ENCODE data around the gene PEAR1.
"Not testable (repeated sequence)": the region's sequence is repeated elsewhere in the genome, so short reads cannot be mapped to it uniquely, and the experiment has no call there.

Gene PEAR1

DNA sequence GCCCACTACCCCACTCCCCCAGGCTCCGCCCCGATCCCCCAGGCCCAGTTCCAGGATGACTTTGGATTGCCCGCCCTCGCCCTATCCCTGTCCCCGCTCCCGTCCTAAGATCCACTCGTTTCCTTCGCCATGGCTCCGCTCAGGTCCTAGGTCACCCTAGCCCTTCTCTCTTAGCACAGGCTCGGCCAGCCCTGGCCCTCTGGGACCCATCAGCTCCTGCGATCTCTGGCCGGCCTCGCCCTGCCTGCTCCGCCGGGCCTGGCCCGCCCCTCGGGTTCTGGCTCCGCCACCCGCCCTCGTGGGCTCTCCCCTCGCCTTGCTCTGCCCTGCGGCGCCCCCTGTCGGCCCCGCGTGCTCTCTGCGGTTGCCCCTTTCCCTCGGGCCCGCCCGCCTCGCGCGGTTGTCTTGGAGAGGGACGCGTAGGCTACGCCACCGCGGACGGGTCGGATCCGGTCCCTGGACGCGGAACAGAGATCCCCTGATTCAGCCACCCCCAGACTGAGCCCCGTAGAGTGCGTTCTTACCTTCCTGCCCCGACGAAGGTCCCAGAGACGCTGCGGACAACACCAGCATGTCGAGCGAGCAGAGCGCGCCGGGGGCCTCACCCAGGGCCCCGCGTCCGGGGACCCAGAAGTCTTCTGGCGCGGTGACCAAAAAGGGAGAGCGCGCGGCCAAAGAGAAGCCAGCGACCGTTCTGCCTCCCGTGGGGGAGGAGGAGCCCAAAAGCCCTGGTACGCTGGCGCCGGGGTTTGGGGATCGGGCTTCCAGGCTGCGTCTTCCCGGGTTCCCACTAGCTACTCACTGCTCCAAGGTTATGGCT lies 26.9 kb downstream of the PEAR1 start, which contains the start of gene LRRC71:
Gene LRRC71 (plus strand): TSS at position 400 of the 820 bp plus-strand sequence. CDS start 172 bp downstream, at position 572.
- peak; percentile 27 to 42 (median 34) for DNase-seq (ENCODE audit: low read depth in 3 of 3)

DNA sequence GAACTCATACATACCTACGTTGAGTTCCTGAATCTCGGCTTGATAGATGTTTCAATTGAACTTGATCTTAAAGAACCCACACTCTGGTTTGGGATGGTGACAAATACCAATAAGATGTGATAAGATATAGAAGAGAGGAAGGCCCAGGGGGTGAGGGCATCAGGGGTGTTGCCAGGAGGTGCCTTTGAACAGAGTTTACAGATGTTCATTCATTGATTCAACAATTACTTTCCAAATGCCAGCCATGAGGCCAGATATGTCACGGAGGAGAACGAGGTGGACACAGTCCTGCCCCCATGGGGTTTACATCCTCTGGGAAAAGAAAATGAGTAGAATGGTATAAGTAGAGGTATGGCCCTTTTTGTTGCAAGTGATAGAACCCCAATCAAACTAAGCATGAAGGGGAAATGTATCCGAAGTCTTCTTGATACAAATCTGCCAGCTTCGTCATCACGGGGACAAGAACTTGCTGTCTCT lies 27.6 kb downstream of the PEAR1 start:
- DNase-seq (ENCODE audit: low read depth in 3 of 3) = no peak

DNA sequence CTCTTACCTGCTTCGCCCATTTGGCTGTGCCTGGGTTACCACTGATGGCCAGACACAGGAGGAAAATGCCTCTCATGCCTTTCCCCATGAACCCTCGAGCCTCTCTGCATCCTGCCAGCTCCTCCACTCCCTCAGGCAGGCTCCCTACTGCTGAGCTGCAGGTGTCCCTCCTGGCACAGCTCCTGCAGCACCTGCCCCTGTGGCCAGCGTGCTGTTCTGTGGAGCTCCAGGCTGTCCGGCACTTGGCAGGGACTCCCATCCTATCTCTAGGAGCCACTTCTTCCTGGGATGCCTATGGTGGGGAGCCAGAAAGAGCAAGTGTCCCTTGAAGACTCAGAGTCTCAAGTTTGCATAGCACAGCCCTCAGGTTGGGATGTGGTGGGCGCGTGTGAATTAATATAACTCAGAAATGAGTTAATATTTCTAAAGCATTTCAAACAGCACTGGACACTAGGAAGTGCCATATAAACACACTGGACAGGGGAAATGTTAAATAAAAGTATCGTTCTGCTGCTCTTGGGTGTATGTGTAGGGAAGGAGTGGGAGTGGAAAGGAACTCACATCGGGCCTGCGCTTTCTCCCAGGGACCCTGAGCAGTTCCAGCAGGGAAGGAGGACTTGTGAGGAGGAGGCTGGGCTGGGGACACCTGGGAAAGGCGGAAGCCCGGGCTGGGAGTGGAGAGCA lies 29.6 kb downstream of the PEAR1 start:
- DNase-seq (ENCODE audit: low read depth in 3 of 3) = no peak

DNA sequence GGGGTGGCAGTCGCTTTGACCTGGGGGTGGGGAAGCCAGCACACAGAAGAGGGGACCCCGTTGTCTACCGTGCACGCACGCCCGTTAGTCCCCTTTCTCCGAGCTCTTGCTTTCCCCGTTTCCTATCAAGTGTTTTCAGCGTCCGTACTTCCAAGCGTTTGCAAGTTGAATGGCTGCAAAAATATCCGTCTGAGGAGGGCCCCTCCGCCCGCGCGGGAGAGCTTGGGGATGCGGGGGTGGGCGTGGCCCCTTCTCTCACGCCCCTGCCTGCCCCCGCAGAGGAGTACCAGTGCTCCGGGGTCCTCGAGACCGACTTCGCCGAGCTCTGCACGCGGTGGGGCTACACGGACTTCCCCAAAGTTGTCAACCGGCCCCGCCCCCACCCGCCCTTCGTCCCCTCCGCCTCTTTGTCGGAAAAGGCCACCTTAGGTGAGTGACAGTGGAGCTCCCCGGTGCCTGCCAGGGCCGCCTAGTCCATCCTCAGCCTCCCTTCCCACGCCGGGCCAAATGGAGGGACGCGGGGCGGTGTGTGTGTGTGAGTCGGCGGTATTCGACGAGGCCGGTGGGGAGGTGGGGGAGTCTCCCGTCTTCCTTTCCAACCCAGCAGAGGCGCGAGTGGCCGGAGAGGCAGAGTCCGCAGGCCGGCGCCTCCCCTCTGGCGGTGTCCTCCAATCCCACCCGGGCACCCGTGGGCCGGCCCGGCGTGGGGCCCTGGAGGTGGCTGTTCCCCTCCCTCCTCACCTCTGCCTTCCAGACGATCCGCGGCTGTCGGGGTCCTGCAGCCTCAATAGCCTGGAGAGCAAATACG lies 30.4 kb downstream of the PEAR1 start:
- no peak for DNase-seq (ENCODE audit: low read depth in 3 of 3)

DNA sequence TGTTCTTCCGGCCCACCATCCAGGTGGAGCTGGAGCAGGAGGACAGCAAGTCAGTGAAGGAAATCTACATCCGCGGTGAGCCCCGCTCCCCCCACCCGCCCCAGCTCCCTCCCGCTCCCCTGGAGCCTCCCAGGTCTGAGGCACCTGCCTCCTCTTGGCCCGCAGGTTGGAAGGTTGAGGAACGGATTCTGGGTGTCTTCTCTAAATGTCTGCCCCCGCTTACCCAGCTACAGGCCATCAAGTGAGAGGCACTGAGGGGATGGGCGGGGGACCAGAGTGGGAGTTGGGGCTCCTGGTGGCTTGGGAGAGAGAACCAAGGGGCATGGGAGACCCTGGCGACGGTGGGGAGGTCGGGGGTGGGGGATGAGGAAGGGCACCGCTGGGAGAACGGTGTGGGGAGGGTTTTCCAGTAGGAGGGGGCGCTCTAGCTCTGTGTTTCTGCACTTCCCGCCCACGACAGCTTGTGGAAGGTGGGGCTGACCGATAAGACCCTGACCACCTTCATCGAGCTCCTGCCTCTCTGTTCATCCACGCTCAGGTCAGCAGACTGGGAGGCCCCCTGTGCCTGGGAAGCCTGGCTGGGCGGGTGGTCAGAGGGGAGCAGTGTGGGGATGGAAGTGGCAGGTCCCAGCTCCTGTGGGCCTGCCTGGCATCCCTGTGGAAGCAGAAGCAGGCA lies 31.1 kb downstream of the PEAR1 start:
- DNase-seq (ENCODE audit: low read depth in 3 of 3) = no peak

DNA sequence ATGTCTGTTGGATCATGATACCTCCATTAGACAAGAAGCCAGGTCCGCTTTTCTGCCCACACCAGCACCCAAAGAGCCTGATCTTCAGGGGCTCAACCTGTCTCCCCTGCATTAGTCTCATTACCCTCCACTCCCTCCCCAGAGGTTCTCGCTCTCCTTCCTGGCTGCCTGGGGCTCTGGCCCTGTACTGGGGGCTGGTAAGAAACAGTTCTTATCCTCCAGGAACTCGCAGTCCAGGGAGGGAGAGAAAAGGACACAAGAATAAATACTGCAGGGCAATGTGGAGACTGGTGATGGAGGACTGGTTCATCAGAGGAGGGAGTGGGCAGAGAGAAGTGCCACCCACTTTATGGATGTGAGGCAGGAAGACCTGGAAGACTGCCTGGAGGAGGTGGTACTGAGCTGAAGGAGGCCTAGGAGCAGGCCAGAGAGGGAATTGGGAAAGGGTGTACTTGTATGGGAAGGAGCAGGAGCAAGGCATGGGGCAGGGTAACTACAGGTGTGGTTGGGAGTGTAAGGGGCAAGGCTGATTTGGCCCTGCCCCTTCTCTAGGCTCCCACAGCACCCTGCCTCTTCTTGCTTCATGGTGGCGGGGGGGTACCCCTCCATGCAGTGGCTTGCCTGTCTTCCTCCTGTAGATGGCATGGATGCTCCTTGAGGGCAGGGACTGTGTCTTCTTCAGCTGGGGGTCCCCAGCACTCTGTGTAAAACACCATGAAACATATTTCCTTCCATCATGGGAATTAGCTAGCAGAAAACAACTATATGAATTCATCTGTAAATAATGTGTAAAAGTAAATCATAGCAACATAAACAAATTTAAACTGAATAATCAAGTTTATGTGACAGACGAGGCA lies 31.9 kb downstream of the PEAR1 start:
- DNase-seq (ENCODE audit: low read depth in 3 of 3) = no peak

DNA sequence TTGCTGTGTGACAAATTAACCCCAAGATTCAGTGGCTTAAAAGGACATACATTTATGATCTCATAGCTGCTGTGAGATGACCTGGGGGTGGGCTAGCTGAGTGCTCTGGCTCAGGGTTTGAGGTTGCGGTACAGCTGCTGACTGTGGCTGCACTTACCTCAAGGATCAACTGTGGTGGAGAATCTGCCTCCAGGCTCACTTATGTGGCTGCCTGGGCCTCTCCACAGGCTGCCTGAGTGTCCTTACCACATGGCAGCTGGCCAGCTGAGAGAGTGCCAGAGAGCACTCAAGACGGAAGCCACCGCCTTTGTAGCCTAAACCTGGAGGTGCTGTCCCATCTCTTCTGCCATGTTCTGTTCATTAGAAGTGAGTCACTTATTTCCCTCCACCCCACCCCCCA lies 32.7 kb downstream of the PEAR1 start:
- no peak for DNase-seq (ENCODE audit: low read depth in 3 of 3)

DNA sequence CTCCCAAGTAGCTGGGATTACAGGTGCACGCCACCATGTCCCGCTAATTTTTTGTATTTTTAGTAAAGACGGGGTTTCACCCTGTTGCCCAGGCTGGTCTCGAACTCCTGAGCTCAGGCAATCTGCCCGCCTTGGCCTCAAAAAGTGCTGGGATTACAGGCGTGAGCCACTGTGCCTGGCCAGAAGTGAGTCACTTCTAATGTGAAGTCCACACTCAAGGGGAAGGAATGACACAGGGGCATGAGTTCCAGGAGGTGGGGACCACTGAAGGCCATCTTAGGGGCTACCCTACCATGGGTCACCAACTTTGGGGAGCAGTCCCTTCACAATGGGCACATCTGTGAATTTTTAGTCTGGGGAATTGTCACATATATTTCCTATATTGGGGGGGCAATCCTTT lies 33.2 kb downstream of the PEAR1 start:
- not testable (repeated sequence) for DNase-seq (ENCODE audit: low read depth in 3 of 3)

DNA sequence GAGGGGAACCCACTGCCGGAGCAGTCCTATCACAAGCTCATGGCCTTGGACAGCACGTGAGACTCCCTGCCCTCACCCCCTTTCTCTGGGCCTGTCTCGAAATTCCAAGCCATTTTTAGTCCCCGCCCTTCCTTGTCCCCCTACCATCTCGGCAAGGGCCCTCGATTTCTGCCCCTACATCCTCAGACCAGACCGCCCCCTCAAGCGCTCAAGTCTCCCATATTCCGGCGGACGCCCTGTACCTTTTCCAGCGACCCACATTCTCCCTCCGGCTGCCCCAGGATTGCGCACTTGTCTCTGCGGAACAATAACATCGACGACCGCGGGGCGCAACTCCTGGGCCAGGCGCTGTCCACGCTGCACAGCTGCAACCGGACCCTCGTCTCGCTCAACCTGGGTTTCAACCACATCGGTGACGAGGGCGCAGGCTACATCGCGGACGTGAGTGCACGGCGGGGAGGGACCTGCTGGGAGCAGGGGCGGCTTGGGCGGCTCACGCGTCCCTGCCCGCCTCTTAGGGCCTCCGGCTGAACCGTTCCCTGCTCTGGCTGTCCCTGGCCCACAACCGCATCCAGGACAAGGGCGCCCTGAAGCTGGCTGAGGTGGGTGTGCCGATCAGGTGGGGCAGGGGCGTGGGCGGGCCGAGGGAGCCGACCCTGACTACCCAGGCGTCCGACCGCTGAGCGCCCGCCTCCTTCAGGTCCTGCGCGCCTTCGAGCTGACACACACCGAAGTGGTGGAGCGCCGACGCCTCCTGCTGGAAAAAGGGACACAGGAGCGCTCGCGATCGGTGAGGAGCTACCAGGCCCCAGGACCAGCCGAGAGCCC lies 33.9 kb downstream of the PEAR1 start:
- DNase-seq (ENCODE audit: low read depth in 3 of 3) = peak; percentile 43 to 48 (median 43)

DNA sequence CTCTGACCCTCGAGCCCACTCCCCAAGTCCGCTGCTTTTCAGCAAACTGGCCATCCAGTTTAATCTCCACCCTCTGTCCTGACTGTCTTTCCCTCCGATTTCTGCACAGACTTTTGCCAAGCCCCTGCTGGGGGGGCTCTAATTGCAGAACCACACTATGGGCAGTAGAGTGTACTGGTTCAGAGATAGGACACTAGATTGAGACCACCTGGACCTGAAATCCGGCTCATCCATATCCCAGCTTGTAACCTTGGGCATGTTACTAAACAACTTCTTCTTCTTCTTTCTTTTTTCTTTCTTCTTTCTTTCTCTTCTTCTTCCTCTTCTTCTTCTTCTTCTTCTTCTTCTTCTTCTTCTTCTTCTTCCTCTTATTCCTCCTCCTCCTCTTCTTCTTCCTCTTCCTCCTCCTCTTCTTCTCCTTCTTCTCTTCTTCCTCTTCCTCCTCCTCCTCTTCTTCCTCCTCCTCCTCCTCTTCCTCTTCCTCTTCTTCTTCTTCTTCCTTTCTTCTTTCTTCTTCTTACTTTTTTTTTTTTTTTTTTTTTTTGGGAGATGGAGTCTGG lies 34.6 kb downstream of the PEAR1 start:
- DNase-seq (ENCODE audit: low read depth in 3 of 3) = no peak

DNA sequence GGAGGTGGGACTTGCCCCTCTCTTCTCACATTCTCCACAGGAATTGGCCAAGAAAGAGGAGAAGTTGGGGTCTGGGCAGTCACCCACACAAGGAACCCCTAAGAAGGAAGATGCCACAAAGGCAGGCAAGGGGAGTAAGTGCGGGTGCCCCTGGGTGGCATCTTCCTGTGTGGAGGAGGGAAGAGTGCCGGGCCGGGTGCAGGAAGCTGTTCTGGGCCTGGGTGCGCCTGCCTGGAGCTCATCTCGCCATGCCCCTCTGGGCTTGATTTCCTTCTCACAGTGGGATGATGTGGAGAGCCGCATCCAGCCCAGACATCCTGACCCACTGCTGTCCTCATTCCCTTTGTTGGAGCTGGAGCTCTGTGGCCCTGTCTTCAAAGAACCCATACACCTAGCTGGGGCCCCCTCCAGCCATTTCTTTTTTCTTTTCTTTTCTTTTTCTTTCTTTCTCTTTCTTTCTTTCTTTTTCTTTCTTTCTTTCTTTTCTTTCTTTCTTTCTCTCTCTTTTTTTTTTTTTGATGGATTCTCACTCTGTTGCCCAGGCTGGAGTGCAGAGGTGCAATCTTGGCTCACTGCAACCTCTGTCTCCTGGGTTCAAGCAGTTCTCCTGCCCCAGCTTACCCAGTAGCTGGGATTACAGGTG lies 36.2 kb downstream of the PEAR1 start:
- no peak for DNase-seq (ENCODE audit: low read depth in 3 of 3)

DNA sequence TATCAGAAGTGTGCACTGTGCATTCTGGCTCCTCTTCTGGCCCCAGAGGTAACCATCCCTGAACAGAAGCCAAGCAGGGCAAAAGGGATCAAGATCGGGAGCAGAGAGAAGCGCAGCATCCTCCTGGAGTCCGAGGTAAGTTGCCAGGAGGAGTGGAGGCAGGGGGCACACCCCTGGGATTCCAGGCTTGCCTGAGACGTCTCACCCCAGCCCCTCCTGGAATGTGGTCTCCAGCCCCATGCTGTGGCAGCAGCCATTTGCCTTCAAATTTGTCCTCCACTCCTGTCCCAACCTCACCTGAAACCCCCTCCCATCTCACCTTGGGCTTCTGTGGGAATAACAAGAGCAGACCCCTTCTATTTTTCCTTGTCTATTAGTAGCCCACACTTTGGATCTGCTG lies 37.0 kb downstream of the PEAR1 start:
- DNase-seq (ENCODE audit: low read depth in 3 of 3) = no peak

DNA sequence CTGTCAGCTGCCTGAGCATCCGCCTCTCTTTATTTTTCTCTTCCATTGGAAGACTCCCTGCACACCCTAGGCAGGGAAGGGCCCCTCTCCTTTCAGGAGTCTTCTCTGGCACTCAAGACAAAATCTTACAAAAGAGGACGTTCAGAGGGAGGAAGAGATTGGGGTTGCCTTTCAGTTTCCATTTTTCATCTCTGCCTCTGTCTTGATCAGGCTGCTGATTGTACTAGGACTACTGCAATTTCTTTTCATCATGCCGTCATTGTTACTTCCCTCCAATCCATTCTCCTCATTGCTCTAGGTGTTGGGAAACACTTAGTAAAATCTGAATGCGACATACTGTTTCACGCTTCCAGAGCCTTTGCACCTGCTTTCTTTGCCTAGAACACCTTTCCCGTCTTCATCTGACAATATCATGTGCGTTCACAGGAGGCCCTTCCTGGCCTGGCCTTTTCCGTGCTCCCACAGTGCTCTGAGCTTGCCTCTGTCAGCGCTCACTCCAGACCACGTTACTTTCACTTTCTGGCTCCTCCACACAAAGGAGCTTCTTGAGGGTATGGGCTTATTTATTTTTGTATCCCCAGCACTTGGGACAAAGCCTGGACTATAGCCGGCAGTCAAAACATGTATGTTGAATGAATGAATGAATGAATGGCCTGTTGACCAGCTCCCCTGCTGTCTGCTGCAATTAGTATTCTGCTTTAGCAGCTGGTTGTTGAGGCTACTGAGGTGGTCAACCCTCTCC lies 37.9 kb downstream of the PEAR1 start:
- DNase-seq (ENCODE audit: low read depth in 3 of 3) = no peak

DNA sequence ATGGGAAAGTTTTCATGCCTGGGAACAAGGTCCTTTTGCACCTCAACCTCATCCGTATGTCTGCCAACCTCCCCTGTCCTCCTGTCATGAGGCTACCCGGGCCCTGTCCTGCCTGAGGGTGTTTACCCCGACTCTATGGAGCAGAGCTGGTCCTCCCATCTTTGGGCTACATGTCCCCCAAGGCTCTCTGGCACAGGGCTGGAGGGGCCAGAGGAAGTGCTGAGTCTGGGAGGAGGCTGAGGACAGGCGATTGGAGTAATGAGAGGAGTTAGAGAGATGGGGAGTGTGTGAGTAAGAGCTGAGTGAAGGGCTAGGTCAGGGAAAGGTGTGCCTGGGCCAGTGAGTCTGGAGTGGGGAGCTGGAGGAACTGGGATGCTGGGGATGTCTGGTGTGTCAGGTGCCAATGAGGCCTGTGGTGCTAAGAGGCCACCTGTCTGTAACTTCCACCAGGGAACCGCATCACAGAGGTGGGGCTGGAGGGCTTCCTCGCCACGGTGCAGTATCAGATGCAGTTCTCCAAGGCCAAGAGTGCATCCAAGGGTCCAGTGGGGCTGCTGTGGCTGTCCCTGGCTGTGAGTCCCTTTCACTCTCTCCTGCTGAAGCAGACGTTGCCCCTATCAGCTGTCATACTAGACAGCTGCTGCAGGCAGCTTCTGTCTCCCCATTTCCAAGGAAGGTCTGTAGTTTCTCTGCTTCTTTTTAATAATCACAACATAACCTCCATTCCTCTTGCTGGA lies 38.6 kb downstream of the PEAR1 start:
- no peak for DNase-seq (ENCODE audit: low read depth in 3 of 3)

DNA sequence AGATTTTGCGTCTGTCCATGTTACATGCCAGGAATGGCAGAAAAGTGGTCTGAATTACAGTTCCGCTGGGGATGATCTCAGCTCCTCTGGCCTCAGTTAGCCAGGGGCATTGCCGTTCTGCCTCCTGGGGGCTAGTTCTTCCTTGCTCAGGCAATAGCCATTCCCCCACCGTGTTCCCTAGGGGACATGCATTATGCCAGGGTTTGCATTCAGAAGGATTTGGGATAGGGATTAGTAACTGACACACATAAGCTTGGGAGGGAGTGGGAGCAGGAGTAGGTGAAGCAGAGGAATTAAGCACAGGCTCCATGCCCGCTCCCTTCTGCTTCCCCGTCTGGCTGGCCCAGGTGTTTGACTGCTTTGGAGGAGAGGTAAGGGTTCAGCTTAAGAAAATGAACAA lies 39.6 kb downstream of the PEAR1 start:
- DNase-seq (ENCODE audit: low read depth in 3 of 3) = no peak

DNA sequence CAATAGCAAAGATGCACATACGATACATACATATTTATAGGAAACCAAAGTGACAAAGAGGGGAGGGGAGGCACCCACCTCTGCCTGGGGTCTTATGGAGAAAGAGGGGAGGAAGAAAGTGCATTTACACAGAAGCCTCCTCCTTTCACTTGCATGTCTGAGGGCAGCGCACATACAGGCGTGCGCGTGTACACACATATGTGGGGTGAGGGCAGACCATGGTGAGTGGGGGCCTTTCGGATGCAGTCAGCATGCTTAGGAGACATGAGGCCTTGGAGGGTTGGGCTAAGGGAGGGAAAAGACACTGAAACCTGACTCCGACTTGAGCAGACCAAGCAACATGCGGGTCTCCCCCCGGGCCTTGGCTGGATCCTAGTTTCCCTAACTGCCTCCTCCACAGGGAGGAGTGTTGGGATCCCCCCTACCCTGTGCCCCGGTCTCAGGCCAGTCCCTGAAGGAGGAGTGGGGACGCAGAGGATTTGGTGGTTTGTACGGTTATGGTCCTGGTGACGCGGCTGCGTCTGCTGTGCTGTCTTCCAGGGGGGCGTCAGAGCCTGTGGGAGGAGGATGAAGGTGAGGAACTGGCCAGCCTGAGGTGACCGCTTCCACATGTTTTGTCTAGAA lies 42.1 kb downstream of the PEAR1 start:
- DNase-seq (ENCODE audit: low read depth in 3 of 3) = no peak

DNA sequence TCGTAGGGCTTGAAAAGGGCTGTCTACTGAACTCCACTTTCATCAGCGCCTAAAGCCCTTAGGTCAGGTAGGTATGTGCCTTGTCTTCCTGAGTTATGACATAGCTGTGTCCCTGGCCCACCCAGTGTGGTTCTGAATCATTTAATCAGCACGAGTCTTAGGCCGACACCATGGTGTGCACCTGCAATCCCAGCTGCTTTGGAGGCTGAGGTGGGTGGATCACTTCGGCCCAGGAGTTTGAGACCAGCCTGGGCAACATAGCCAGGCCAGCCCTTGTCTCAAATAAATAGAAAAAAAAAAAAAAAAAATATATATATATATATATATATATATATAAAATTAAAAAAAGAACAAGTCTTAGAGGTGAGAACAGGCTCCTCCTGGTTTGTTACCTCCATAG lies 42.7 kb downstream of the PEAR1 start:
- DNase-seq (ENCODE audit: low read depth in 3 of 3) = no peak

Measured in stimulated activated CD4-positive, alpha-beta T cell treated with anti-CD3 and anti-CD28 coated beads, TNF-alpha, amount 100 ng/mL, for 4 hours (primary cell).